CD4-positive, alpha-beta T cell treated with Interleukin-6 at 100 ng/mL for 8 hours (primary cell): ENCODE measurements around the gene CD28.

Source experiments
- DNase-seq: peaks from one replicate; pipeline ENCODE4 v3.0.0-alpha.2; 2020; ENCODE audit warnings: mixed read lengths, low spot score

CD28 gene

GRCh38 chr2:203706403-203706802 lies at the start of gene CD28:
TSS of gene CD28 (plus strand) at chr2:203706639. CDS start at chr2:203706697, 58 bp downstream.
- DNase-seq = peak; percentile 93

- no peak for DNase-seq
These were observed 46.9 kb upstream of the CD28 start for GRCh38 chr2:203659331-203660049.

- no peak for DNase-seq
These were observed 46.0 kb upstream of the CD28 start for GRCh38 chr2:203660465-203660864.

- no peak for DNase-seq
These were observed 45.0 kb upstream of the CD28 start for GRCh38 chr2:203661279-203661908.

GRCh38 chr2:203662487-203662886 lies 44.0 kb upstream of the CD28 start:
- no peak for DNase-seq

- DNase-seq = no peak
These were observed 43.5 kb upstream of the CD28 start for GRCh38 chr2:203662951-203663350.

- DNase-seq = no peak
These were observed 42.2 kb upstream of the CD28 start for GRCh38 chr2:203664029-203664755.

GRCh38 chr2:203667838-203668237 lies 38.6 kb upstream of the CD28 start:
- DNase-seq = no peak

- DNase-seq = no peak
These were observed 36.6 kb upstream of the CD28 start for GRCh38 chr2:203669820-203670219.

GRCh38 chr2:203670939-203671338 lies 35.5 kb upstream of the CD28 start:
- DNase-seq = no peak

- DNase-seq = no peak
These were observed 34.6 kb upstream of the CD28 start for GRCh38 chr2:203671876-203672275.

- DNase-seq = no peak
These were observed 33.6 kb upstream of the CD28 start for GRCh38 chr2:203672856-203673255.

GRCh38 chr2:203673933-203674332 lies 32.5 kb upstream of the CD28 start:
- no peak for DNase-seq

GRCh38 chr2:203675086-203675485 lies 31.4 kb upstream of the CD28 start:
- DNase-seq = no peak

- DNase-seq = no peak
These were observed 27.5 kb upstream of the CD28 start for GRCh38 chr2:203678971-203679370.

GRCh38 chr2:203679401-203679800 lies 27.0 kb upstream of the CD28 start:
- no peak for DNase-seq

GRCh38 chr2:203681978-203682377 lies 24.5 kb upstream of the CD28 start:
- DNase-seq = no peak

- no peak for DNase-seq
These were observed 23.7 kb upstream of the CD28 start for GRCh38 chr2:203682688-203683130.

GRCh38 chr2:203683421-203683820 lies 23.0 kb upstream of the CD28 start:
- no peak for DNase-seq

GRCh38 chr2:203683932-203684556 lies 22.4 kb upstream of the CD28 start:
- DNase-seq = no peak

- no peak for DNase-seq
These were observed 21.3 kb upstream of the CD28 start for GRCh38 chr2:203685081-203685621.

- no peak for DNase-seq
These were observed 20.5 kb upstream of the CD28 start for GRCh38 chr2:203685789-203686420.
